ENCODE measurements around the gene MVK.
A peak's percentile ranks its signal among the peaks of the same experiment; 100 is the strongest.
"Not testable (repeated sequence)": the region's sequence is repeated elsewhere in the genome, so short reads cannot be mapped to it uniquely, and the experiment has no call there.

The MVK gene

GRCh38 chr12:109590566-109590965, 17.0 kb downstream of the MVK start:
- DNase-seq (ENCODE audit: low read depth): no peak

- no peak for DNase-seq (ENCODE audit: low read depth)
Observed at GRCh38 chr12:109591041-109591440, 17.4 kb downstream of the MVK start.

- DNase-seq (ENCODE audit: low read depth): no peak
Observed at GRCh38 chr12:109592195-109592904, 18.8 kb downstream of the MVK start.

- DNase-seq (ENCODE audit: low read depth): no peak
Observed at GRCh38 chr12:109592905-109593272, 19.3 kb downstream of the MVK start.

- no peak for DNase-seq (ENCODE audit: low read depth)
Observed at GRCh38 chr12:109594556-109595317, 21.1 kb downstream of the MVK start.

GRCh38 chr12:109595321-109595902, 21.8 kb downstream of the MVK start:
- no peak for DNase-seq (ENCODE audit: low read depth)

GRCh38 chr12:109596418-109597244, 23.0 kb downstream of the MVK start:
- no peak for DNase-seq (ENCODE audit: low read depth)

GRCh38 chr12:109597414-109597794, 23.8 kb downstream of the MVK start:
- DNase-seq (ENCODE audit: low read depth): no peak

- peak; percentile 69 for DNase-seq (ENCODE audit: low read depth)
Observed at GRCh38 chr12:109597795-109598427, 24.3 kb downstream of the MVK start.

GRCh38 chr12:109598428-109598854, 24.8 kb downstream of the MVK start:
- DNase-seq (ENCODE audit: low read depth): no peak

- DNase-seq (ENCODE audit: low read depth): no peak
Observed at GRCh38 chr12:109599087-109599486, 25.5 kb downstream of the MVK start.

- DNase-seq (ENCODE audit: low read depth): no peak
Observed at GRCh38 chr12:109600481-109600880, 26.9 kb downstream of the MVK start.

- DNase-seq (ENCODE audit: low read depth): no peak
Observed at GRCh38 chr12:109600995-109601394, 27.4 kb downstream of the MVK start.

- DNase-seq (ENCODE audit: low read depth): no peak
Observed at GRCh38 chr12:109601557-109601956, 28.0 kb downstream of the MVK start.

- not testable (repeated sequence) for DNase-seq (ENCODE audit: low read depth)
Observed at GRCh38 chr12:109602132-109602531, 28.5 kb downstream of the MVK start.

GRCh38 chr12:109604132-109604585, 30.6 kb downstream of the MVK start:
- DNase-seq (ENCODE audit: low read depth): no peak

GRCh38 chr12:109605016-109605415, 31.4 kb downstream of the MVK start:
- no peak for DNase-seq (ENCODE audit: low read depth)

GRCh38 chr12:109605599-109606228, 32.1 kb downstream of the MVK start:
- DNase-seq (ENCODE audit: low read depth): no peak

GRCh38 chr12:109606320-109607028, 32.9 kb downstream of the MVK start:
- peak; percentile 33 for DNase-seq (ENCODE audit: low read depth)

GRCh38 chr12:109607618-109608017, 34.0 kb downstream of the MVK start:
- DNase-seq (ENCODE audit: low read depth): no peak

- no peak for DNase-seq (ENCODE audit: low read depth)
Observed at GRCh38 chr12:109608270-109608669, 34.7 kb downstream of the MVK start.

All from amniotic epithelial cell (primary cell).